Fibroblast of mammary gland (primary cell): ENCODE data around the gene LAMA1.
"Not testable (repeated sequence)": the region's sequence is repeated elsewhere in the genome, so short reads cannot be mapped to it uniquely, and the experiment has no call there.

ENCODE experiments used
- DNase-seq: peaks from one replicate; pipeline ENCODE4 v3.0.0-alpha.2; 2010; ENCODE audit warnings: low read depth
- H3K4me3 ChIP-seq: 2 replicates; pipeline ENCODE4 v1.5.1; 2011; ENCODE audit warnings: low read depth, mild to moderate bottlenecking, low read length, moderate library complexity; ENCODE audit not compliant: control insufficient read depth
- TF ChIP-seq, protein P1 (sequence below): conservative IDR thresholded peaks from 2 replicates; pipeline ENCODE4 v1.5.1; 2011; ENCODE audit warnings: low read depth, low read length, inconsistent platforms; ENCODE audit not compliant: control insufficient read depth, insufficient read depth

Gene LAMA1

GRCh38 chr18:6940451-6940850 is 177.1 kb downstream of the LAMA1 start:
- DNase-seq = no peak
- TF ChIP-seq, protein P1, sequence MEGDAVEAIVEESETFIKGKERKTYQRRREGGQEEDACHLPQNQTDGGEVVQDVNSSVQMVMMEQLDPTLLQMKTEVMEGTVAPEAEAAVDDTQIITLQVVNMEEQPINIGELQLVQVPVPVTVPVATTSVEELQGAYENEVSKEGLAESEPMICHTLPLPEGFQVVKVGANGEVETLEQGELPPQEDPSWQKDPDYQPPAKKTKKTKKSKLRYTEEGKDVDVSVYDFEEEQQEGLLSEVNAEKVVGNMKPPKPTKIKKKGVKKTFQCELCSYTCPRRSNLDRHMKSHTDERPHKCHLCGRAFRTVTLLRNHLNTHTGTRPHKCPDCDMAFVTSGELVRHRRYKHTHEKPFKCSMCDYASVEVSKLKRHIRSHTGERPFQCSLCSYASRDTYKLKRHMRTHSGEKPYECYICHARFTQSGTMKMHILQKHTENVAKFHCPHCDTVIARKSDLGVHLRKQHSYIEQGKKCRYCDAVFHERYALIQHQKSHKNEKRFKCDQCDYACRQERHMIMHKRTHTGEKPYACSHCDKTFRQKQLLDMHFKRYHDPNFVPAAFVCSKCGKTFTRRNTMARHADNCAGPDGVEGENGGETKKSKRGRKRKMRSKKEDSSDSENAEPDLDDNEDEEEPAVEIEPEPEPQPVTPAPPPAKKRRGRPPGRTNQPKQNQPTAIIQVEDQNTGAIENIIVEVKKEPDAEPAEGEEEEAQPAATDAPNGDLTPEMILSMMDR = no peak

DNA sequence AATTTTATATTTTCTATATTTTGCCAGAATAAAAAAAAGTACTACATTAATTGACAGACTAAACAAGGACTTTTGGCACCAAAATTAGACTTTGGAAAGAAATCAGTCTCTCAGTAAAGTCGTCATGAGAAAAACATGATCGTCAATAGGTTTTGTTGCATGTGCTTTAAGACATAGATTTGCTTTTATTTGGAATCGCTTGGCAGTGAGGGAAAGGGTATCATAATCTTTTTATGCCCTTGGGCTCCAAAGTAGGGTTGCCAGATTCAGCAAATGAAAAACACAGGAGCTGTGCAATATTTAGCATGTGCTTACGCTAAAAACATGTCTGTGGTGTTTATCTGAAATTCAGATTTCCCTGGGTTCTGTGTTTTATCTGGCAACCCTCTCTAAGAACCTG is 177.6 kb downstream of the LAMA1 start:
- H3K4me3 ChIP-seq = no peak overlapping the region
- DNase-seq = no peak
- TF ChIP-seq, protein P1 = no peak

More at GRCh38 chr18:6940451-6940850, 177.1 kb downstream of the LAMA1 start:
- no peak overlapping the region for H3K4me3 ChIP-seq

DNA sequence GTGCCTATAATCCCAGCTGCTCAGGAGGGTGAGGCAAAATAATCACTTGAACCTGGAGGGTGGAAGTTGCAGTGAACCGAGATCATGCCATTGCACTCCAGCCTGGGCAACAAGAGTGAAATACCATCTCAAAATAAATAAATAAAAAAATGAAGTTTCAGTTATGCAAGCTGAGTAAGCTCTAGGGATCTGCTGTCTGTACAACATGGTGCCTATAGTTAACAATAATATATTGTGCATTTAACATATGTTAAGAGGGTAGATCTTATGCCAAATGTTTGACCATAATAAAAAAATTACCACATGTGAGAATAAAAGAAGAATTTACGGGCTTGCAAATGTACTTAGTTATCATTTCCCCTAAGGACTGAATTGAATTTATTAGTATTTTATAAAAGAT is 179.2 kb downstream of the LAMA1 start:
- DNase-seq, H3K4me3 ChIP-seq: not testable (repeated sequence)

DNA sequence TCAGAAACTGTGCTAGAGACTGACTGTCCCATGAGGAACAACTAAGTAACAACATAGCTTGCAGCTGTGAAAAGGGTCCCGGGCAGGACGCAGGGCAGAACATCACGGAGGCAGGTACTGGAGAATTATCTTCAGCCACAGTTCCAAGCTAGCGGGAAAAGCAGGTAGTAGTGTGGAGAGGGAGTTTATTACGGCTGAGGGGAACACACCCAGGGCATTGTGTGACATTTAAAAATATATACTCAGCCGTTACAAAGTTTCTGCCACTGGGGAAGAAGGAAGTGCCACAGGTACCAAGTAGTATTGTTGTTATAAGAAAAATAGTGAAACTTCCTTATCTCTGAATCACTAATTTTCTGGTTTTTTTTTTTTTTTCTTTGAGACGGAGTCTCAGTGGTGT is 179.6 kb downstream of the LAMA1 start:
- no peak for DNase-seq
- H3K4me3 ChIP-seq = no peak overlapping the region
- TF ChIP-seq, protein P1 = no peak

GRCh38 chr18:6934859-6935258 is 182.7 kb downstream of the LAMA1 start:
- TF ChIP-seq, protein P1 = no peak
- no peak overlapping the region for H3K4me3 ChIP-seq
- DNase-seq = no peak

DNA sequence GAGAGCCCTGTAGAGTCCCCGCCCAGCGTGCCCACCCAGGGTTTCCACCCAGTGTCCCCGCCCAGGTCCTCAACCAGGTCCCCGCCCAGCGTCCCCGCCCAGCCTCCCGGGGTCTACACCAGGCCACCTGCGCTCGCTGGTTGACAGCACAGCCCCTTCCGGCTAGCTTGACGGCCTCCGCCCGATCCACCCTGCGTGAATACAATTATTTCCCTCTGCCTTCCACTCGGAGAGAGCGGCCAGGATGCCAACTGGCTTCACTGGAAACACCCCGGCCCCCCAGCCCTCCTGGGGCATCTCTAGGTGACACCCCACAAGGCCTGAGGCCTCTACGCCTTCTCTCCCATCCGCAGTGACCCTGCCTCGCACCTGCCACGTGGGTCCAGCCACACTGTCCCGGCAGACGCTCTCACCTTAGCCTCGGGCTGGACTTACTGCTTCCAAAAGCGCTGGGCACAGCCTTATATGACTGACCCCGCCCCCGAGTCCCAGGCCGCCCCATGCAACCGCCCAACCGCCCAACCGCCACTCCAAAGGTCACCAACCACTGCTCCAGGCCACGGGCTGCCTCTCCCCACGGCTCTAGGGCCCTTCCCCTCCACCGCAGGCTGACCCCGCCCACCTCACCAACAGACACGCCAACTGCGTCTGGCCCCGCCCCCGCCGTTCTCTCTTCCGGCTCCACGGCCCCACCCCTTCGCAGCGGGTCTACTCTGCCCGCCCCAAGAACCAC is 188.1 kb downstream of the LAMA1 start:
- TF ChIP-seq, protein P1 = no peak
- DNase-seq = no peak
- no peak overlapping the region for H3K4me3 ChIP-seq

DNA sequence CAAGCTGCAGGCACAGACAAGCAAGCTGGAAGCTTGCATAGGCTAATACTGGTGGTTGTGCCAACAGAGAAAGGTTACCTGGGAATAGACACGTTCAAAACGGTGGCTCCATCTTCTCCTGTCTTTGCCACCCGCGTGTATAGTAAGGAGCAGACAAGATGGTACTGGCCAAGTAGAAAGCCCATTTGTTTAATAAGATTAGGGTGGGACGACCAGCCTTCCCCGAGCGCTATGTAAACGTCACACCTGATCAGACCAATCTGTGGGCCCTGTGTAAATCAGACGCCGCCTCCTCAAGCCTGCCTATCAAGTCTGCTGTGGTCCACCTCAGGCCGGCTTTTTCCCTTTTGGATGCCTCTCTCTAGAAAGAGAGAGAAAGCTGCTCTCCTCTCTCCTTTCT is 189.2 kb downstream of the LAMA1 start:
- no peak overlapping the region for H3K4me3 ChIP-seq
- DNase-seq = no peak
- TF ChIP-seq, protein P1 = no peak
